Panc1 (cell line): Measurements from ENCODE around the gene TJP2. TPM values are rescaled to one million over a fixed set of nuclear protein-coding genes. Genes with fewer than 3 reads are reported as not detected.
A peak's percentile ranks its signal among the peaks of the same experiment; 100 is the strongest.

ENCODE experiments used
- ATAC-seq: fragments of 200-7000 bp; cut with Tn5 transposase; 2 replicates; pipeline ENCODE4 v1.9.1; 2020; ENCODE audit warnings: mild to moderate bottlenecking, moderate library complexity
- BruUV-seq: library from RNA; stranded (reverse); fragments of 400-500 nt; replicated peaks from 2 replicates; lab custom pipeline; 2021; lab: Mats Ljungman, UMichigan
- CTCF ChIA-PET: fragments of 300-600 bp; sonication (Branson Sonifier 250); formaldehyde crosslinking; loops from one replicate; lab custom pipeline; 2022; ENCODE audit warnings: antibody characterized with exemption; lab: Charles Lee
- POLR2A ChIA-PET: fragments of 300-600 bp; sonication (Branson Sonifier 250); formaldehyde crosslinking; loops from one replicate; lab custom pipeline; 2022; ENCODE audit warnings: antibody characterized with exemption; lab: Charles Lee
- DNase-seq: peaks from one replicate; pipeline ENCODE4 v3.0.0-alpha.2; 2010; ENCODE audit warnings: low read depth, low spot score
- H3K27ac ChIP-seq: 2 replicates; pipeline ENCODE4 v1.5.1; 2011; ENCODE audit warnings: mild to moderate bottlenecking, low read length, inconsistent platforms
- H3K27me3 ChIP-seq: fragments of 200-500 bp; sonication (Bioruptor generic); 2 replicates; pipeline ENCODE4 v1.6.0; 2014; ENCODE audit warnings: low read length, inconsistent platforms; ENCODE audit not compliant: control insufficient read depth, insufficient read depth
- H3K36me3 ChIP-seq: fragments of 200-500 bp; sonication (Bioruptor generic); 2 replicates; pipeline ENCODE4 v1.5.1; 2014; ENCODE audit warnings: inconsistent platforms, mild to moderate bottlenecking, low read length, moderate library complexity; ENCODE audit not compliant: control insufficient read depth, insufficient read depth
- H3K4me1 ChIP-seq: 2 replicates; pipeline ENCODE4 v1.5.1; 2011; ENCODE audit warnings: inconsistent platforms, mild to moderate bottlenecking, low read length, moderate library complexity; ENCODE audit not compliant: control insufficient read depth, insufficient read depth
- H3K4me3 ChIP-seq, 2 experiments: 2 replicates each; pipeline ENCODE4 v1.5.1; 2011 to 2012; ENCODE audit warnings: low read depth in 2 of 2, low read length in 2 of 2, mild to moderate bottlenecking in 2 of 2, inconsistent platforms in 1 of 2, moderate library complexity in 1 of 2
- H3K9me3 ChIP-seq: fragments of 200-500 bp; sonication (Bioruptor generic); 2 replicates; pipeline ENCODE4 v1.5.1; 2014; ENCODE audit warnings: low read depth, mild to moderate bottlenecking, inconsistent platforms, low read length, moderate library complexity; ENCODE audit not compliant: control insufficient read depth, insufficient read depth
- POLR2AphosphoS5 ChIP-seq: IDR thresholded peaks from 2 replicates; pipeline ENCODE4 v1.6.1; 2012; ENCODE audit warnings: mild to moderate bottlenecking, low read depth, low read length, moderate library complexity
- SIN3A ChIP-seq: IDR thresholded peaks from 2 replicates; pipeline ENCODE4 v1.6.1; 2012; ENCODE audit warnings: low read depth, mild to moderate bottlenecking, low read length, moderate library complexity, borderline replicate concordance; ENCODE audit not compliant: insufficient read depth
- TCF7L2 ChIP-seq: IDR thresholded peaks from 2 replicates; pipeline ENCODE4 v1.6.1; 2011; ENCODE audit warnings: mild to moderate bottlenecking, low read depth, low read length, inconsistent platforms
- in situ Hi-C: cut with HindIII; loops from 2 replicates; pipeline ENCODE4 v1.10.0; 2016; ENCODE audit warnings: low sequenced_read_pairs, low pct_unique_long_range_greater_than_20kb
- intact Hi-C: fragments of 100-400 bp; cut with micrococcal nuclease; formaldehyde crosslinking; loops from one replicate; pipeline ENCODE4 v1.10.0; 2022; ENCODE audit not compliant: unreplicated experiment
- total RNA-seq: library from RNA; stranded (reverse); gene quantifications from one replicate; pipeline ENCODE4 v1.2.1, GENCODE V29; 2021; ENCODE audit not compliant: unreplicated experiment
- TF ChIP-seq, protein P1 (sequence below): fragments of 450-650 bp; IDR thresholded peaks from 2 replicates; pipeline ENCODE4 v1.5.1; 2017; ENCODE audit warnings: mild to moderate bottlenecking
- TF ChIP-seq, protein P2 (sequence below), 2 experiments: IDR thresholded peaks; 2 replicates each; pipeline ENCODE4 v1.6.1; 2011 to 2012; ENCODE audit warnings: low read depth in 2 of 2, control low read depth in 1 of 2, low read length in 1 of 2, mild to moderate bottlenecking in 1 of 2, moderate library complexity in 1 of 2; ENCODE audit not compliant: insufficient read depth in 1 of 2

TJP2 gene
- total RNA-seq, 1 experiment from 2014 or later, result 40.2 TPM

DNA sequence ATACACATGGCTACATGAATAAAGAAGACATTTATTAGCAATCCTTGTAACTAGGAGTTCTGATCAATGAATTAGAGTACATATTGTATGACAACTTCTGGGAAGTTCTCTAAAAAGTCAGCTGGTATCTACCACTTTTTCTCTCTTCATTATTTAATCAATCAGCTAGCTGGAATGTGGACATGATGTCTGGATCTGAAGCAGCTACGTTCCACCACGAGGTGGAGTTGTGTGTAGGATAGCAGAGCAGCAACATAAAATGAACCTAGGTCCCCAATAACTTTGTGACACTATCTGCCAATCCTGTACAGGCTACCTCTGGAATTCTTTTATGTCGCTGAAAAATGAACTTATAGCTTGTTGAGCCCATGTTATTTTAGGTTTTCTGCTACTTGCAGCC lies 118.0 kb downstream of the TJP2 start:
- intact Hi-C loops, result no loop called here
- no peaks in the 10 kb centered on the region for H3K4me1 ChIP-seq
- ChIA-PET CTCF (no interaction called here), POLR2A (no interaction called here)
- no peak for DNase-seq
- no peak for ATAC-seq
- no TSS peak for BruUV-seq
- H3K27ac ChIP-seq, result no peak overlapping the region
- H3K27me3 ChIP-seq, result no peaks in the 10 kb centered on the region
- in situ Hi-C loops, result no loop called here
- no peak overlapping the region for H3K4me3 ChIP-seq
- TF ChIP-seq, protein P1, sequence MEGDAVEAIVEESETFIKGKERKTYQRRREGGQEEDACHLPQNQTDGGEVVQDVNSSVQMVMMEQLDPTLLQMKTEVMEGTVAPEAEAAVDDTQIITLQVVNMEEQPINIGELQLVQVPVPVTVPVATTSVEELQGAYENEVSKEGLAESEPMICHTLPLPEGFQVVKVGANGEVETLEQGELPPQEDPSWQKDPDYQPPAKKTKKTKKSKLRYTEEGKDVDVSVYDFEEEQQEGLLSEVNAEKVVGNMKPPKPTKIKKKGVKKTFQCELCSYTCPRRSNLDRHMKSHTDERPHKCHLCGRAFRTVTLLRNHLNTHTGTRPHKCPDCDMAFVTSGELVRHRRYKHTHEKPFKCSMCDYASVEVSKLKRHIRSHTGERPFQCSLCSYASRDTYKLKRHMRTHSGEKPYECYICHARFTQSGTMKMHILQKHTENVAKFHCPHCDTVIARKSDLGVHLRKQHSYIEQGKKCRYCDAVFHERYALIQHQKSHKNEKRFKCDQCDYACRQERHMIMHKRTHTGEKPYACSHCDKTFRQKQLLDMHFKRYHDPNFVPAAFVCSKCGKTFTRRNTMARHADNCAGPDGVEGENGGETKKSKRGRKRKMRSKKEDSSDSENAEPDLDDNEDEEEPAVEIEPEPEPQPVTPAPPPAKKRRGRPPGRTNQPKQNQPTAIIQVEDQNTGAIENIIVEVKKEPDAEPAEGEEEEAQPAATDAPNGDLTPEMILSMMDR, result peak; percentile 24
- no peak for TF ChIP-seq TCF7L2
- no peaks in the 10 kb centered on the region for H3K9me3 ChIP-seq
- no peaks in the 10 kb centered on the region for H3K36me3 ChIP-seq

DNA sequence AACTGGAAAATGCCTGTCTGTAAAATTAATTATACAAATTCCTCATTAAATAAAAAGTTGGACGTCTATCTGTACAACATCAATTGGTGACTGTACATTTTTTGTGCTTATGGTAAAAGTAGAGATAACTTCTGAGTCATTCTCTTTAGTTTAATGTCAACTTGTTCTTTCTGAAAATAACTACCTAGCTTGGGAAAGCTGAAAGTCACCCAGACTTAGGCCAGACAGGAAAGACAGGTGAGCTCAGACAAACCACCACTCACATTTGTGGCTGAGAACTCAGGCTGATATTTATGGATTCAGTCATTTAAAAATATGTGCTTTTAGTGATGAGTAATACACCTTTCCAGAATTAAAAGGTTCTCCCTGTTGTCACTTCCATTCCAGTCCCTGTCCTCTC lies 119.1 kb downstream of the TJP2 start:
- no peak overlapping the region for H3K4me3 ChIP-seq
- H3K27ac ChIP-seq, result no peak overlapping the region
- TF ChIP-seq, protein P1, result no peak
- TF ChIP-seq TCF7L2 (no peak), SIN3A (no peak), POLR2AphosphoS5 (no peak)
- TF ChIP-seq, protein P2, sequence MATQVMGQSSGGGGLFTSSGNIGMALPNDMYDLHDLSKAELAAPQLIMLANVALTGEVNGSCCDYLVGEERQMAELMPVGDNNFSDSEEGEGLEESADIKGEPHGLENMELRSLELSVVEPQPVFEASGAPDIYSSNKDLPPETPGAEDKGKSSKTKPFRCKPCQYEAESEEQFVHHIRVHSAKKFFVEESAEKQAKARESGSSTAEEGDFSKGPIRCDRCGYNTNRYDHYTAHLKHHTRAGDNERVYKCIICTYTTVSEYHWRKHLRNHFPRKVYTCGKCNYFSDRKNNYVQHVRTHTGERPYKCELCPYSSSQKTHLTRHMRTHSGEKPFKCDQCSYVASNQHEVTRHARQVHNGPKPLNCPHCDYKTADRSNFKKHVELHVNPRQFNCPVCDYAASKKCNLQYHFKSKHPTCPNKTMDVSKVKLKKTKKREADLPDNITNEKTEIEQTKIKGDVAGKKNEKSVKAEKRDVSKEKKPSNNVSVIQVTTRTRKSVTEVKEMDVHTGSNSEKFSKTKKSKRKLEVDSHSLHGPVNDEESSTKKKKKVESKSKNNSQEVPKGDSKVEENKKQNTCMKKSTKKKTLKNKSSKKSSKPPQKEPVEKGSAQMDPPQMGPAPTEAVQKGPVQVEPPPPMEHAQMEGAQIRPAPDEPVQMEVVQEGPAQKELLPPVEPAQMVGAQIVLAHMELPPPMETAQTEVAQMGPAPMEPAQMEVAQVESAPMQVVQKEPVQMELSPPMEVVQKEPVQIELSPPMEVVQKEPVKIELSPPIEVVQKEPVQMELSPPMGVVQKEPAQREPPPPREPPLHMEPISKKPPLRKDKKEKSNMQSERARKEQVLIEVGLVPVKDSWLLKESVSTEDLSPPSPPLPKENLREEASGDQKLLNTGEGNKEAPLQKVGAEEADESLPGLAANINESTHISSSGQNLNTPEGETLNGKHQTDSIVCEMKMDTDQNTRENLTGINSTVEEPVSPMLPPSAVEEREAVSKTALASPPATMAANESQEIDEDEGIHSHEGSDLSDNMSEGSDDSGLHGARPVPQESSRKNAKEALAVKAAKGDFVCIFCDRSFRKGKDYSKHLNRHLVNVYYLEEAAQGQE (IDR thresholded peaks at IDR 0.05; ENCODE audit: insufficient read depth in 1 of 2, low read depth in 2 of 2, low read length in 1 of 2), result no peak
- H3K4me1 ChIP-seq, result no peaks in the 10 kb centered on the region
- no TSS peak for BruUV-seq
- ATAC-seq (no peak), DNase-seq (no peak)
- in situ Hi-C loops (no loop called here), intact Hi-C loops (no loop called here)
- H3K36me3 ChIP-seq, result no peaks in the 10 kb centered on the region
- H3K9me3 ChIP-seq, result no peaks in the 10 kb centered on the region
- CTCF ChIA-PET, result no interaction called here
- no peaks in the 10 kb centered on the region for H3K27me3 ChIP-seq
- POLR2A ChIA-PET, result no interaction called here
